ENCODE results near the gene CDC7.
"Not testable (repeated sequence)": the region's sequence is repeated elsewhere in the genome, so short reads cannot be mapped to it uniquely, and the experiment has no call there.

CDC7 gene

GRCh38 chr1:91513706-91514105 lies 13.1 kb downstream of the CDC7 start:
- peaks cover 82% of the 10 kb centered on the region for H3K36me3 ChIP-seq (ENCODE audit: insufficient read depth, low read length)

GRCh38 chr1:91515994-91516393 lies 15.3 kb downstream of the CDC7 start:
- H3K27ac ChIP-seq = no peak overlapping the region
- H3K9ac ChIP-seq (ENCODE audit: insufficient read length) = no peak overlapping the region
- peaks cover 61% of the 10 kb centered on the region for H3K36me3 ChIP-seq (ENCODE audit: insufficient read depth, low read length)
- no peak for DNase-seq (ENCODE audit: low read depth, low spot score)
- TF ChIP-seq POLR2AphosphoS5 (IDR thresholded peaks at IDR 0.05; ENCODE audit: borderline replicate concordance, low read depth, low read length) (no peak), FOXP2 (optimal IDR thresholded peaks at IDR 0.05; ENCODE audit: control extremely low read depth, extremely low read length, insufficient read depth) (no peak), EZH2 (IDR thresholded peaks at IDR 0.05) (no peak)
- H3K9me3 ChIP-seq (ENCODE audit: low read depth, low read length) = no peaks in the 10 kb centered on the region
- H3K4me3 ChIP-seq = no peak overlapping the region

More at GRCh38 chr1:91513706-91514105, 13.1 kb downstream of the CDC7 start:
- Histone ChIP-seq H3K4me3 (no peak overlapping the region), H3K27ac (no peak overlapping the region), H3K9ac (ENCODE audit: insufficient read length) (no peak overlapping the region), H3K9me3 (ENCODE audit: low read depth, low read length) (no peaks in the 10 kb centered on the region)
- TF ChIP-seq EZH2 (IDR thresholded peaks at IDR 0.05) = no peak
- no peak for TF ChIP-seq POLR2AphosphoS5 (IDR thresholded peaks at IDR 0.05; ENCODE audit: borderline replicate concordance, low read depth, low read length)
- no peak for TF ChIP-seq FOXP2 (optimal IDR thresholded peaks at IDR 0.05; ENCODE audit: control extremely low read depth, extremely low read length, insufficient read depth)
- no peak for DNase-seq (ENCODE audit: low read depth, low spot score)

- H3K9ac ChIP-seq (ENCODE audit: insufficient read length); H3K27ac ChIP-seq; H3K9me3 ChIP-seq (ENCODE audit: low read depth, low read length); DNase-seq (ENCODE audit: low read depth, low spot score); H3K4me3 ChIP-seq: not testable (repeated sequence)
- peaks cover 61% of the 10 kb centered on the region for H3K36me3 ChIP-seq (ENCODE audit: insufficient read depth, low read length)
Observed at GRCh38 chr1:91516605-91517004, 16.0 kb downstream of the CDC7 start.

GRCh38 chr1:91519167-91519566 lies 18.5 kb downstream of the CDC7 start:
- H3K36me3 ChIP-seq (ENCODE audit: insufficient read depth, low read length) = peaks cover 45% of the 10 kb centered on the region
- not testable (repeated sequence) for H3K27ac ChIP-seq; H3K4me3 ChIP-seq; H3K9ac ChIP-seq (ENCODE audit: insufficient read length); H3K9me3 ChIP-seq (ENCODE audit: low read depth, low read length); DNase-seq (ENCODE audit: low read depth, low spot score)

GRCh38 chr1:91520942-91521507 lies 20.4 kb downstream of the CDC7 start:
- TF ChIP-seq EZH2 (IDR thresholded peaks at IDR 0.05) = no peak
- no peak for TF ChIP-seq FOXP2 (optimal IDR thresholded peaks at IDR 0.05; ENCODE audit: control extremely low read depth, extremely low read length, insufficient read depth)
- TF ChIP-seq POLR2AphosphoS5 (IDR thresholded peaks at IDR 0.05; ENCODE audit: borderline replicate concordance, low read depth, low read length) = no peak
- no peak overlapping the region for H3K27ac ChIP-seq
- no peak overlapping the region for H3K4me3 ChIP-seq
- peaks cover 33% of the 10 kb centered on the region for H3K36me3 ChIP-seq (ENCODE audit: insufficient read depth, low read length)
- H3K9me3 ChIP-seq (ENCODE audit: low read depth, low read length) = no peaks in the 10 kb centered on the region
- DNase-seq (ENCODE audit: low read depth, low spot score) = no peak
- H3K9ac ChIP-seq (ENCODE audit: insufficient read length) = no peak overlapping the region

- no peak overlapping the region for H3K9ac ChIP-seq (ENCODE audit: insufficient read length)
- H3K4me3 ChIP-seq = no peak overlapping the region
- H3K27ac ChIP-seq = no peak overlapping the region
- H3K36me3 ChIP-seq (ENCODE audit: insufficient read depth, low read length) = peaks cover 13% of the 10 kb centered on the region
- TF ChIP-seq POLR2AphosphoS5 (IDR thresholded peaks at IDR 0.05; ENCODE audit: borderline replicate concordance, low read depth, low read length) (no peak), FOXP2 (optimal IDR thresholded peaks at IDR 0.05; ENCODE audit: control extremely low read depth, extremely low read length, insufficient read depth) (no peak), EZH2 (IDR thresholded peaks at IDR 0.05) (no peak)
- no peak for DNase-seq (ENCODE audit: low read depth, low spot score)
- H3K9me3 ChIP-seq (ENCODE audit: low read depth, low read length) = no peaks in the 10 kb centered on the region
Observed at GRCh38 chr1:91523482-91523881, 22.8 kb downstream of the CDC7 start.

GRCh38 chr1:91526496-91526895 lies 25.8 kb downstream of the CDC7 start:
- Histone ChIP-seq H3K9me3 (ENCODE audit: low read depth, low read length) (no peaks in the 10 kb centered on the region), H3K27ac (no peak overlapping the region), H3K36me3 (ENCODE audit: insufficient read depth, low read length) (peaks cover 12% of the 10 kb centered on the region), H3K9ac (ENCODE audit: insufficient read length) (no peak overlapping the region), H3K4me3 (no peak overlapping the region)
- DNase-seq (ENCODE audit: low read depth, low spot score) = no peak
- TF ChIP-seq FOXP2 (optimal IDR thresholded peaks at IDR 0.05; ENCODE audit: control extremely low read depth, extremely low read length, insufficient read depth) = no peak
- no peak for TF ChIP-seq POLR2AphosphoS5 (IDR thresholded peaks at IDR 0.05; ENCODE audit: borderline replicate concordance, low read depth, low read length)
- TF ChIP-seq EZH2 (IDR thresholded peaks at IDR 0.05) = no peak

GRCh38 chr1:91527266-91527765 lies 26.7 kb downstream of the CDC7 start:
- Histone ChIP-seq H3K9me3 (ENCODE audit: low read depth, low read length) (no peaks in the 10 kb centered on the region), H3K4me3 (no peak overlapping the region), H3K9ac (ENCODE audit: insufficient read length) (no peak overlapping the region), H3K27ac (no peak overlapping the region), H3K36me3 (ENCODE audit: insufficient read depth, low read length) (peaks cover 12% of the 10 kb centered on the region)
- TF ChIP-seq POLR2AphosphoS5 (IDR thresholded peaks at IDR 0.05; ENCODE audit: borderline replicate concordance, low read depth, low read length) = no peak
- TF ChIP-seq FOXP2 (optimal IDR thresholded peaks at IDR 0.05; ENCODE audit: control extremely low read depth, extremely low read length, insufficient read depth) = no peak
- no peak for TF ChIP-seq EZH2 (IDR thresholded peaks at IDR 0.05)
- no peak for DNase-seq (ENCODE audit: low read depth, low spot score)

- Histone ChIP-seq H3K36me3 (ENCODE audit: insufficient read depth, low read length) (peaks cover 12% of the 10 kb centered on the region), H3K9ac (ENCODE audit: insufficient read length) (no peak overlapping the region), H3K4me3 (no peak overlapping the region), H3K9me3 (ENCODE audit: low read depth, low read length) (no peaks in the 10 kb centered on the region), H3K27ac (0 out of 2 replicates have a peak overlapping the region, but pooled peaks have one; percentile 2)
- TF ChIP-seq EZH2 (IDR thresholded peaks at IDR 0.05) (no peak), FOXP2 (optimal IDR thresholded peaks at IDR 0.05; ENCODE audit: control extremely low read depth, extremely low read length, insufficient read depth) (no peak), POLR2AphosphoS5 (IDR thresholded peaks at IDR 0.05; ENCODE audit: borderline replicate concordance, low read depth, low read length) (no peak)
- DNase-seq (ENCODE audit: low read depth, low spot score) = no peak
Observed at GRCh38 chr1:91527781-91528180, 27.1 kb downstream of the CDC7 start.
